H9 (cell line): Measurements from ENCODE around the gene NAA60. TPM values are rescaled to one million over a fixed set of nuclear protein-coding genes. Genes with fewer than 3 reads are reported as not detected.

ENCODE experiments used
- DNase-seq: peaks from one replicate; pipeline ENCODE4 v3.0.0-alpha.2; 2017
- H2AFZ ChIP-seq: one replicate; pipeline ENCODE4 v1.6.1; 2013; ENCODE audit warnings: mild to moderate bottlenecking, low read length, control low read depth, moderate library complexity
- H2AK5ac ChIP-seq: 2 replicates; pipeline ENCODE4 v1.6.1; 2013; ENCODE audit warnings: low read length, control low read depth, mixed read lengths; ENCODE audit not compliant: insufficient read length
- H2BK120ac ChIP-seq: one replicate; pipeline ENCODE4 v1.6.1; 2013; ENCODE audit warnings: low read depth, mild to moderate bottlenecking, low read length, control low read depth, inconsistent platforms; ENCODE audit not compliant: poor library complexity, severe bottlenecking
- H2BK12ac ChIP-seq: 2 replicates; pipeline ENCODE4 v1.6.1; 2013; ENCODE audit warnings: low read length, control low read depth, mixed read lengths, low read depth; ENCODE audit not compliant: insufficient read length
- H2BK15ac ChIP-seq: 2 replicates; pipeline ENCODE4 v1.6.1; 2013; ENCODE audit warnings: low read depth, low read length, control low read depth
- H2BK20ac ChIP-seq: one replicate; pipeline ENCODE4 v1.6.1; 2013; ENCODE audit warnings: low read depth, mild to moderate bottlenecking, low read length, control low read depth, inconsistent platforms; ENCODE audit not compliant: poor library complexity, severe bottlenecking
- H2BK5ac ChIP-seq: 2 replicates; pipeline ENCODE4 v1.6.1; 2013; ENCODE audit warnings: low read length, control low read depth, mixed read lengths; ENCODE audit not compliant: insufficient read length
- H3K14ac ChIP-seq: 2 replicates; pipeline ENCODE4 v1.6.1; 2013; ENCODE audit warnings: low read length, control low read depth; ENCODE audit not compliant: insufficient read depth
- H3K18ac ChIP-seq: 2 replicates; pipeline ENCODE4 v1.6.1; 2013; ENCODE audit warnings: low read depth, mild to moderate bottlenecking, mixed read lengths, low read length, control low read depth; ENCODE audit not compliant: insufficient read length
- H3K23ac ChIP-seq: 2 replicates; pipeline ENCODE4 v1.6.1; 2013; ENCODE audit warnings: low read length, control low read depth, mixed read lengths, low read depth; ENCODE audit not compliant: insufficient read length
- H3K23me2 ChIP-seq: 2 replicates; pipeline ENCODE4 v1.6.1; 2013; ENCODE audit warnings: low read depth, mild to moderate bottlenecking, mixed read lengths, low read length, control low read depth; ENCODE audit not compliant: insufficient read length, poor library complexity, severe bottlenecking
- H3K27ac ChIP-seq: 2 replicates; pipeline ENCODE4 v1.5.1; 2013; ENCODE audit warnings: low read length, control low read depth, mixed read lengths, low read depth; ENCODE audit not compliant: insufficient read length
- H3K27me3 ChIP-seq: 2 replicates; pipeline ENCODE4 v1.6.1; 2013; ENCODE audit warnings: low read length, control low read depth, inconsistent platforms; ENCODE audit not compliant: insufficient read depth
- H3K4ac ChIP-seq: 2 replicates; pipeline ENCODE4 v1.6.1; 2013; ENCODE audit warnings: low read depth, mild to moderate bottlenecking, control low read depth, inconsistent platforms, low read length, moderate library complexity
- H3K4me1 ChIP-seq: 2 replicates; pipeline ENCODE4 v1.6.1; 2013; ENCODE audit warnings: low read length, control low read depth, inconsistent platforms; ENCODE audit not compliant: insufficient read depth
- H3K4me2 ChIP-seq: 2 replicates; pipeline ENCODE4 v1.6.1; 2013; ENCODE audit warnings: low read length, control low read depth, mixed read lengths; ENCODE audit not compliant: insufficient read length, insufficient read depth
- H3K56ac ChIP-seq: 2 replicates; pipeline ENCODE4 v1.6.1; 2013; ENCODE audit warnings: low read depth, mild to moderate bottlenecking, mixed read lengths, low read length, control low read depth; ENCODE audit not compliant: insufficient read length
- H3K79me1 ChIP-seq: 2 replicates; pipeline ENCODE4 v1.6.1; 2013; ENCODE audit warnings: low read depth, mild to moderate bottlenecking, moderate library complexity, low read length, control low read depth, inconsistent platforms; ENCODE audit not compliant: insufficient read depth, poor library complexity, severe bottlenecking
- H3K79me2 ChIP-seq: 2 replicates; pipeline ENCODE4 v1.6.1; 2013; ENCODE audit warnings: low read length, control low read depth, inconsistent platforms; ENCODE audit not compliant: insufficient read depth
- H3K9ac ChIP-seq: 2 replicates; pipeline ENCODE4 v1.6.1; 2013; ENCODE audit warnings: low read length, control low read depth, mixed read lengths; ENCODE audit not compliant: insufficient read length; ENCODE audit errors: extremely low read depth
- H3K9me3 ChIP-seq: one replicate; pipeline ENCODE4 v1.6.1; 2013; ENCODE audit warnings: low read depth, low read length, inconsistent platforms; ENCODE audit not compliant: control insufficient read depth
- H3T11ph ChIP-seq: one replicate; pipeline ENCODE4 v1.6.1; 2013; ENCODE audit warnings: mild to moderate bottlenecking, low read length, control low read depth, inconsistent platforms
- H4K20me1 ChIP-seq: one replicate; pipeline ENCODE4 v1.6.1; 2013; ENCODE audit not compliant: control insufficient read depth, insufficient read length, insufficient read depth
- H4K5ac ChIP-seq: 2 replicates; pipeline ENCODE4 v1.6.1; 2013; ENCODE audit warnings: low read depth, mild to moderate bottlenecking, mixed read lengths, low read length, control low read depth; ENCODE audit not compliant: insufficient read length
- H4K8ac ChIP-seq: replicated peaks from 2 replicates; pipeline ENCODE4 v1.6.1; 2013; ENCODE audit warnings: low read length, control low read depth, mixed read lengths, low read depth; ENCODE audit not compliant: insufficient read length
- H4K91ac ChIP-seq: 2 replicates; pipeline ENCODE4 v1.6.1; 2013; ENCODE audit warnings: low read depth, mild to moderate bottlenecking, moderate library complexity, mixed read lengths, low read length, control low read depth; ENCODE audit not compliant: insufficient read length
- H3K27ac Mint-ChIP-seq, 3 experiments: 2 replicates in 2 of 3; 3 replicates in 1 of 3; pipeline ENCODE4 v1.8.0; 2020 to 2021; ENCODE audit warnings: mixed read lengths in 3 of 3, mild to moderate bottlenecking in 1 of 3, moderate library complexity in 1 of 3
- H3K27me3 Mint-ChIP-seq: 2 replicates; pipeline ENCODE4 v1.8.0; 2021; ENCODE audit warnings: low read depth, mild to moderate bottlenecking, moderate library complexity, mixed read lengths
- H3K36me3 Mint-ChIP-seq, 3 experiments: 2 replicates in 2 of 3; 3 replicates in 1 of 3; pipeline ENCODE4 v1.8.0; 2020 to 2021; ENCODE audit warnings: low read depth in 3 of 3, mixed read lengths in 3 of 3; ENCODE audit not compliant: insufficient read depth in 1 of 3
- H3K4me1 Mint-ChIP-seq, 2 experiments: 2 replicates each; pipeline ENCODE4 v1.8.0; 2020; ENCODE audit warnings: mixed read lengths in 2 of 2
- H3K4me3 Mint-ChIP-seq, 2 experiments: 2 replicates in 1 of 2; 3 replicates in 1 of 2; pipeline ENCODE4 v1.8.0; 2020 to 2021; ENCODE audit warnings: mild to moderate bottlenecking in 2 of 2, mixed read lengths in 2 of 2, moderate library complexity in 1 of 2
- H3K9me3 Mint-ChIP-seq, 2 experiments: 2 replicates in 1 of 2; 3 replicates in 1 of 2; pipeline ENCODE4 v1.8.0; 2020; ENCODE audit warnings: mild to moderate bottlenecking in 2 of 2, mixed read lengths in 2 of 2, moderate library complexity in 1 of 2
- total RNA-seq: library from RNA; stranded (reverse); gene quantifications from 2 replicates; pipeline ENCODE4 v1.2.1, GENCODE V29; 2021
- TF ChIP-seq, protein P1 (sequence below): fragments of 200-600 bp; sonication (generic); conservative IDR thresholded peaks from 3 replicates; pipeline ENCODE4 v1.8.0; 2021; ENCODE audit warnings: antibody characterized with exemption, mild to moderate bottlenecking

Gene NAA60
- total RNA-seq, 1 experiment from 2014 or later, result 49.3 TPM

DNA sequence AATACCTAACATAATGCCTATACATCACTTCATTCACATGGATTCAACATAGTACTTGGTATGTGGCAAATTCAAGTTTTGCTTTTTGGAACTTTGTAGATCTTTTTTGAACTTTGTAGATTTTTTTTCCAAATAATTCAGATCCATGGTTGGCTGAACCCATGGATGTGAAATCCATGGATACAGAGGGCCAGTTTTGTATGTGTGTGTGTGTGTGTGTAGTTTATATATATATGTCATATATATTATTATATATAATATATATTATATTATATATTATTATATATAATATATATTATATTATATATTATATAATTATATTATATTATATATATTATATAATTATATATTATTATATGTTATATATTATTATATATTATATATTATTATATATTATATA lies 85.7 kb downstream of the NAA60 start:
- no peak overlapping the region for H3K9ac ChIP-seq
- Mint-ChIP-seq H3K4me3 (no peak overlapping the region), H3K36me3 (peaks cover 44 to 54% (median 53%) of the 10 kb centered on the region in 3 experiments), H3K4me1 (no peaks in the 10 kb centered on the region), H3K9me3 (peaks cover 16 to 17% of the 10 kb centered on the region in 2 experiments; a peak in 4 of 5 replicates), H3K27me3 (no peaks in the 10 kb centered on the region), H3K27ac (no peak overlapping the region)
- H3K23me2 ChIP-seq, result no peaks in the 10 kb centered on the region
- H4K5ac ChIP-seq, result no peak overlapping the region
- H2BK12ac ChIP-seq, result no peak overlapping the region
- no peak for DNase-seq
- no peak overlapping the region for H3T11ph ChIP-seq
- no peaks in the 10 kb centered on the region for H3K27me3 ChIP-seq
- no peak overlapping the region for H3K14ac ChIP-seq
- H2BK120ac ChIP-seq, result no peak overlapping the region
- H3K27ac ChIP-seq, result no peak overlapping the region
- H3K18ac ChIP-seq, result no peak overlapping the region
- no peak overlapping the region for H3K4me2 ChIP-seq
- no peak overlapping the region for H3K23ac ChIP-seq
- H4K20me1 ChIP-seq, result no peaks in the 10 kb centered on the region
- H4K8ac ChIP-seq, result no peak overlapping the region
- H4K91ac ChIP-seq, result no peak overlapping the region
- H2BK20ac ChIP-seq, result no peak overlapping the region
- no peak overlapping the region for H2BK5ac ChIP-seq
- H3K9me3 ChIP-seq, result no peaks in the 10 kb centered on the region
- H3K4me1 ChIP-seq, result no peaks in the 10 kb centered on the region
- H3K56ac ChIP-seq, result no peak overlapping the region
- H2BK15ac ChIP-seq, result no peak overlapping the region
- no peak overlapping the region for H3K4ac ChIP-seq
- no peak overlapping the region for H2AFZ ChIP-seq
- TF ChIP-seq, protein P1, sequence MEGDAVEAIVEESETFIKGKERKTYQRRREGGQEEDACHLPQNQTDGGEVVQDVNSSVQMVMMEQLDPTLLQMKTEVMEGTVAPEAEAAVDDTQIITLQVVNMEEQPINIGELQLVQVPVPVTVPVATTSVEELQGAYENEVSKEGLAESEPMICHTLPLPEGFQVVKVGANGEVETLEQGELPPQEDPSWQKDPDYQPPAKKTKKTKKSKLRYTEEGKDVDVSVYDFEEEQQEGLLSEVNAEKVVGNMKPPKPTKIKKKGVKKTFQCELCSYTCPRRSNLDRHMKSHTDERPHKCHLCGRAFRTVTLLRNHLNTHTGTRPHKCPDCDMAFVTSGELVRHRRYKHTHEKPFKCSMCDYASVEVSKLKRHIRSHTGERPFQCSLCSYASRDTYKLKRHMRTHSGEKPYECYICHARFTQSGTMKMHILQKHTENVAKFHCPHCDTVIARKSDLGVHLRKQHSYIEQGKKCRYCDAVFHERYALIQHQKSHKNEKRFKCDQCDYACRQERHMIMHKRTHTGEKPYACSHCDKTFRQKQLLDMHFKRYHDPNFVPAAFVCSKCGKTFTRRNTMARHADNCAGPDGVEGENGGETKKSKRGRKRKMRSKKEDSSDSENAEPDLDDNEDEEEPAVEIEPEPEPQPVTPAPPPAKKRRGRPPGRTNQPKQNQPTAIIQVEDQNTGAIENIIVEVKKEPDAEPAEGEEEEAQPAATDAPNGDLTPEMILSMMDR, result no peak
- H3K79me2 ChIP-seq, result no peaks in the 10 kb centered on the region
- H3K79me1 ChIP-seq, result no peaks in the 10 kb centered on the region
- H2AK5ac ChIP-seq, result no peak overlapping the region
